HepG2 (cell line): ENCODE measurements around the gene FN1. TPM values are rescaled to one million over a fixed set of nuclear protein-coding genes. Genes with fewer than 3 reads are reported as not detected.
A peak's percentile ranks its signal among the peaks of the same experiment; 100 is the strongest.

Experiments
- ARNT ChIP-seq: fragments of 450-650 bp; IDR thresholded peaks from 2 replicates; pipeline ENCODE4 v1.6.1; 2017
- BCL6 ChIP-seq: IDR thresholded peaks from 2 replicates; pipeline ENCODE4 v1.6.1; 2016; ENCODE audit warnings: missing genetic modification reagents, missing compliant biosample characterization
- CBX1 ChIP-seq: IDR thresholded peaks from one replicate; pipeline ENCODE4 v1.6.1; 2016; ENCODE audit warnings: antibody characterized with exemption, low read depth
- EP300 ChIP-seq, 3 experiments: sonication (generic) in 1 of 3; formaldehyde crosslinking in 1 of 3; IDR thresholded peaks; 2 replicates each; pipeline versions ENCODE4 v1.5.1 to v1.6.1; 2011 to 2020; ENCODE audit warnings: low read depth in 2 of 3, low read length in 2 of 3, borderline replicate concordance in 1 of 3, improper control_type of control experiment in 1 of 3, mild to moderate bottlenecking in 1 of 3, missing genetic modification reagents in 1 of 3, moderate library complexity in 1 of 3
- ERF ChIP-seq: IDR thresholded peaks from 2 replicates; pipeline ENCODE4 v1.6.1; 2018; ENCODE audit warnings: missing biosample characterization, missing genetic modification reagents
- GATAD2A ChIP-seq: IDR thresholded peaks from 2 replicates; pipeline ENCODE4 v1.6.1; 2016
- KAT8 ChIP-seq: IDR thresholded peaks from 2 replicates; pipeline ENCODE4 v1.6.1; 2016; ENCODE audit warnings: missing genetic modification reagents, missing compliant biosample characterization
- MAFF ChIP-seq: IDR thresholded peaks from 2 replicates; pipeline ENCODE4 v1.6.1; 2011; ENCODE audit warnings: low read depth, low read length, improper control_type of control experiment
- MAZ ChIP-seq, 2 experiments: sonication (generic) in 1 of 2; formaldehyde crosslinking in 1 of 2; IDR thresholded peaks; 2 replicates each; pipeline versions ENCODE4 v1.5.0 to v1.6.1; 2012 to 2020; ENCODE audit warnings: low read depth in 2 of 2, mild to moderate bottlenecking in 2 of 2, borderline replicate concordance in 1 of 2, improper control_type of control experiment in 1 of 2, low read length in 1 of 2, missing genetic modification reagents in 1 of 2, moderate library complexity in 1 of 2
- MTF1 ChIP-seq: sonication (generic); formaldehyde crosslinking; IDR thresholded peaks from 2 replicates; pipeline ENCODE4 v1.5.0; 2020; ENCODE audit warnings: missing genetic modification reagents
- NFATC3 ChIP-seq: sonication (generic); formaldehyde crosslinking; IDR thresholded peaks from 2 replicates; pipeline ENCODE4 v1.5.1; 2020; ENCODE audit warnings: mild to moderate bottlenecking, missing genetic modification reagents
- SUZ12 ChIP-seq: fragments of 150-350 bp; IDR thresholded peaks from 2 replicates; pipeline ENCODE4 v1.6.1; 2014; ENCODE audit warnings: low read depth, low read length
- ZFY ChIP-seq: sonication (generic); formaldehyde crosslinking; IDR thresholded peaks from 2 replicates; pipeline ENCODE4 v1.4.0; 2020; ENCODE audit warnings: missing genetic modification reagents
- ZNF205 ChIP-seq: IDR thresholded peaks from 2 replicates; pipeline ENCODE4 v1.6.1; 2018; ENCODE audit warnings: missing biosample characterization, missing genetic modification reagents
- ZNF230 ChIP-seq: sonication (generic); formaldehyde crosslinking; IDR thresholded peaks from 2 replicates; pipeline ENCODE4 v1.4.0; 2020; ENCODE audit warnings: mild to moderate bottlenecking, missing genetic modification reagents
- ZNF383 ChIP-seq: sonication (generic); formaldehyde crosslinking; IDR thresholded peaks from 2 replicates; pipeline ENCODE4 v1.4.0; 2020; ENCODE audit warnings: missing genetic modification reagents, mild to moderate bottlenecking, borderline replicate concordance
- ZNF547 ChIP-seq: sonication (generic); formaldehyde crosslinking; IDR thresholded peaks from 2 replicates; pipeline ENCODE4 v1.5.1; 2020; ENCODE audit warnings: mild to moderate bottlenecking, missing genetic modification reagents
- ZNF564 ChIP-seq: sonication (generic); formaldehyde crosslinking; IDR thresholded peaks from 2 replicates; pipeline ENCODE4 v1.8.1; 2023; ENCODE audit warnings: mild to moderate bottlenecking, missing genetic modification reagents
- ZNF724P ChIP-seq: sonication (generic); formaldehyde crosslinking; IDR thresholded peaks from 2 replicates; pipeline ENCODE4 v1.8.0; 2022; ENCODE audit warnings: missing genetic modification reagents, borderline replicate concordance
- polyA plus RNA-seq, 8 experiments: library from polyadenylated mRNA; depleted of rRNA in 3 of 8; stranded (reverse) in 7 of 8; unstranded in 1 of 8; fragments of >200 nt; fragmentation: Illumina TruSeq in 4 of 8; extraction: Trizol in 4 of 8; gene quantifications; 2 replicates each; pipeline versions ENCODE4 v1.2.1 to v1.2.3, GENCODE V29; 2011 to 2016; ENCODE audit warnings: low read depth in 4 of 8, missing spikeins in 1 of 8, mixed read lengths in 1 of 8; ENCODE audit not compliant: insufficient read depth in 1 of 8
- total RNA-seq, 5 experiments: library from RNA; depleted of rRNA; stranded (reverse); fragments of >200 nt; fragmentation: Illumina TruSeq; extraction: Trizol; gene quantifications; 2 replicates each; pipeline ENCODE4 v1.2.3, GENCODE V29; 2016; ENCODE audit warnings: low read depth in 1 of 5
- TF ChIP-seq, protein P1 (sequence below): sonication (generic); formaldehyde crosslinking; IDR thresholded peaks from 2 replicates; pipeline ENCODE4 v1.4.0; 2020; ENCODE audit warnings: missing genetic modification reagents, borderline replicate concordance
- TF ChIP-seq, protein P2 (sequence below): sonication (generic); formaldehyde crosslinking; conservative IDR thresholded peaks from 2 replicates; pipeline ENCODE4 v1.4.0; 2020; ENCODE audit warnings: missing genetic modification reagents
- TF ChIP-seq, protein P3 (sequence below): sonication (generic); formaldehyde crosslinking; IDR thresholded peaks from 2 replicates; pipeline ENCODE4 v1.8.1; 2023; ENCODE audit warnings: mild to moderate bottlenecking, missing genetic modification reagents, borderline replicate concordance
- TF ChIP-seq, protein P4 (sequence below): IDR thresholded peaks from 2 replicates; pipeline ENCODE4 v1.6.1; 2016; ENCODE audit warnings: low read depth

FN1 gene
- total and polyA plus RNA-seq, 2 of the 13 experiments (the other 11 are each of a cell fraction or from before 2014, with no cell fraction given), result 1,847 to 6,471 TPM

DNA sequence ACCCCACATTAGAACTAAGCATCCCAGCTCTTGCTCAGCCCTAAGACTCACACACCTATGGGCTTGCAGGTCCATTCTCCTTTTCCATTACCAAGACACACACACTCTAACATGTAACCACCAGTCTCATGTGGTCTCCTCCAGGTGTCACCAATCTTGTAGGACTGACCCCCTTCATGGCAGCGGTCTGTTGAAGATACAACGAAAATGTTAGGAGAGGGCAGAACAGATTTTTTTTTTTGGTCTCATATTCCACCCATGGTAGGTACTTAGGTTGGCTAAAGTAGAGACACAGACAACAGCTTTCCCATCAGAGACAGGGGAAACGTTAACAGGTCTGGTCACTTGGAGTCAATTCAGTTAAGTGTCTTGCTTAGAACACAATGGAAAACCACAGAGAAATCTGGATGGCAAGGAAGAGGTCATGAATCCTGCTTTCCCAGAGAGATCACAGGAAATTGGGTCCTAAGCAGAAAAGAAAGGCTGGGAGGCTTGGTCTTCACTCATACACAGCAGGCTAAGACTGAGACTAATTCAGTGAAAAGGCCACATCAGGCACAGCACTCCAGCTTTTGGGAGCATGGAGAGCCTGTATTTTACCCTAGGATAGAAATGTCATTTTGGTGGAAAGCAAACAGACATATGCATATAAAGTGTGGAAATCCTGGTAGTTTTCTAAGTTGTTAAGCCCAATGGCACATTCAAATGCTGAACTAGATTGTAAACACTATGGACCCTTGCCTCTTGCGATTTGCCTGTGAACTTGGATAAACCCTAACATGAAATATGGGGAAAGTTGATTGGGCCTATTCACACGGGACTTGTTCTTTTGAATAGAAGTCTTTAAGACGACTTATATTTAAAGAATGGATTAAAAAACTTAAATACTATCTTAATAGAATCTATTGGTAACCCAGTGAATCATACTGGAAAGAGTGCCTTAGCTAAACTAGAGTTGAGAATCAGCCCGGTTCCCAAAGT, 3.8 kb downstream of the FN1 start (continued):
- TF ChIP-seq, protein P1, sequence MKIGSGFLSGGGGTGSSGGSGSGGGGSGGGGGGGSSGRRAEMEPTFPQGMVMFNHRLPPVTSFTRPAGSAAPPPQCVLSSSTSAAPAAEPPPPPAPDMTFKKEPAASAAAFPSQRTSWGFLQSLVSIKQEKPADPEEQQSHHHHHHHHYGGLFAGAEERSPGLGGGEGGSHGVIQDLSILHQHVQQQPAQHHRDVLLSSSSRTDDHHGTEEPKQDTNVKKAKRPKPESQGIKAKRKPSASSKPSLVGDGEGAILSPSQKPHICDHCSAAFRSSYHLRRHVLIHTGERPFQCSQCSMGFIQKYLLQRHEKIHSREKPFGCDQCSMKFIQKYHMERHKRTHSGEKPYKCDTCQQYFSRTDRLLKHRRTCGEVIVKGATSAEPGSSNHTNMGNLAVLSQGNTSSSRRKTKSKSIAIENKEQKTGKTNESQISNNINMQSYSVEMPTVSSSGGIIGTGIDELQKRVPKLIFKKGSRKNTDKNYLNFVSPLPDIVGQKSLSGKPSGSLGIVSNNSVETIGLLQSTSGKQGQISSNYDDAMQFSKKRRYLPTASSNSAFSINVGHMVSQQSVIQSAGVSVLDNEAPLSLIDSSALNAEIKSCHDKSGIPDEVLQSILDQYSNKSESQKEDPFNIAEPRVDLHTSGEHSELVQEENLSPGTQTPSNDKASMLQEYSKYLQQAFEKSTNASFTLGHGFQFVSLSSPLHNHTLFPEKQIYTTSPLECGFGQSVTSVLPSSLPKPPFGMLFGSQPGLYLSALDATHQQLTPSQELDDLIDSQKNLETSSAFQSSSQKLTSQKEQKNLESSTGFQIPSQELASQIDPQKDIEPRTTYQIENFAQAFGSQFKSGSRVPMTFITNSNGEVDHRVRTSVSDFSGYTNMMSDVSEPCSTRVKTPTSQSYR, result no peak
- TF ChIP-seq ZNF205 (no peak), EP300 (IDR thresholded peaks at IDR 0.05; ENCODE audit: low read depth in 2 of 2, low read length in 2 of 2) (no peak), EP300 (CRISPR knock-in tag; IDR thresholded peaks at IDR 0.05; ENCODE audit: borderline replicate concordance) (no peak), ZNF230 (no peak), ERF (CRISPR knock-in tag) (no peak), SUZ12 (no peak), KAT8 (CRISPR knock-in tag) (0 out of 2 replicates have a peak, but pooled peaks have one; percentile 2), ZNF564 (0 out of 2 replicates have a peak, but pooled peaks have one; percentile 3), ZNF724P (CRISPR knock-in tag) (no peak), NFATC3 (no peak), ARNT (no peak), MTF1 (CRISPR knock-in tag) (no peak), ZFY (CRISPR knock-in tag) (no peak), BCL6 (CRISPR knock-in tag) (no peak; the same call in 1 of the 2 replicates), GATAD2A (no peak), CBX1 (peak; percentile 13), ZNF547 (CRISPR knock-in tag) (0 out of 2 replicates have a peak, but pooled peaks have one; percentile 51), MAFF (no peak), MAZ (IDR thresholded peaks at IDR 0.05; ENCODE audit: borderline replicate concordance, low read depth, low read length) (no peak), MAZ (CRISPR knock-in tag; IDR thresholded peaks at IDR 0.05; ENCODE audit: low read depth) (no peak), ZNF383 (CRISPR knock-in tag) (no peak)
- TF ChIP-seq, protein P2, sequence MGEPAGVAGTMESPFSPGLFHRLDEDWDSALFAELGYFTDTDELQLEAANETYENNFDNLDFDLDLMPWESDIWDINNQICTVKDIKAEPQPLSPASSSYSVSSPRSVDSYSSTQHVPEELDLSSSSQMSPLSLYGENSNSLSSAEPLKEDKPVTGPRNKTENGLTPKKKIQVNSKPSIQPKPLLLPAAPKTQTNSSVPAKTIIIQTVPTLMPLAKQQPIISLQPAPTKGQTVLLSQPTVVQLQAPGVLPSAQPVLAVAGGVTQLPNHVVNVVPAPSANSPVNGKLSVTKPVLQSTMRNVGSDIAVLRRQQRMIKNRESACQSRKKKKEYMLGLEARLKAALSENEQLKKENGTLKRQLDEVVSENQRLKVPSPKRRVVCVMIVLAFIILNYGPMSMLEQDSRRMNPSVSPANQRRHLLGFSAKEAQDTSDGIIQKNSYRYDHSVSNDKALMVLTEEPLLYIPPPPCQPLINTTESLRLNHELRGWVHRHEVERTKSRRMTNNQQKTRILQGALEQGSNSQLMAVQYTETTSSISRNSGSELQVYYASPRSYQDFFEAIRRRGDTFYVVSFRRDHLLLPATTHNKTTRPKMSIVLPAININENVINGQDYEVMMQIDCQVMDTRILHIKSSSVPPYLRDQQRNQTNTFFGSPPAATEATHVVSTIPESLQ (CRISPR knock-in tag), result no peak
- TF ChIP-seq, protein P3, sequence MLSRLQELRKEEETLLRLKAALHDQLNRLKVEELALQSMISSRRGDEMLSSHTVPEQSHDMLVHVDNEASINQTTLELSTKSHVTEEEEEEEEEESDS (CRISPR knock-in tag), result no peak; the same call in 1 of the 2 replicates
- TF ChIP-seq, protein P4, sequence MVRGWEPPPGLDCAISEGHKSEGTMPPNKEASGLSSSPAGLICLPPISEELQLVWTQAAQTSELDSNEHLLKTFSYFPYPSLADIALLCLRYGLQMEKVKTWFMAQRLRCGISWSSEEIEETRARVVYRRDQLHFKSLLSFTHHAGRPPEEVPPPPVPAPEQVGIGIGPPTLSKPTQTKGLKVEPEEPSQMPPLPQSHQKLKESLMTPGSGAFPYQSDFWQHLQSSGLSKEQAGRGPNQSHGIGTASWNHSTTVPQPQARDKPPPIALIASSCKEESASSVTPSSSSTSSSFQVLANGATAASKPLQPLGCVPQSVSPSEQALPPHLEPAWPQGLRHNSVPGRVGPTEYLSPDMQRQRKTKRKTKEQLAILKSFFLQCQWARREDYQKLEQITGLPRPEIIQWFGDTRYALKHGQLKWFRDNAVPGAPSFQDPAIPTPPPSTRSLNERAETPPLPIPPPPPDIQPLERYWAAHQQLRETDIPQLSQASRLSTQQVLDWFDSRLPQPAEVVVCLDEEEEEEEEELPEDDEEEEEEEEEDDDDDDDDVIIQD (CRISPR knock-in tag), result no peak
